ENCODE results near the gene DIPK1C. TPM values are rescaled to one million over a fixed set of nuclear protein-coding genes. Genes with fewer than 3 reads are reported as not detected.

DIPK1C gene
- total and polyA plus RNA-seq, 9 of the 15 experiments (the other 6 are each of a cell fraction or from before 2014, with no cell fraction given): 0.04 to 0.32 (median 0.15) TPM; not detected in 2

DNA sequence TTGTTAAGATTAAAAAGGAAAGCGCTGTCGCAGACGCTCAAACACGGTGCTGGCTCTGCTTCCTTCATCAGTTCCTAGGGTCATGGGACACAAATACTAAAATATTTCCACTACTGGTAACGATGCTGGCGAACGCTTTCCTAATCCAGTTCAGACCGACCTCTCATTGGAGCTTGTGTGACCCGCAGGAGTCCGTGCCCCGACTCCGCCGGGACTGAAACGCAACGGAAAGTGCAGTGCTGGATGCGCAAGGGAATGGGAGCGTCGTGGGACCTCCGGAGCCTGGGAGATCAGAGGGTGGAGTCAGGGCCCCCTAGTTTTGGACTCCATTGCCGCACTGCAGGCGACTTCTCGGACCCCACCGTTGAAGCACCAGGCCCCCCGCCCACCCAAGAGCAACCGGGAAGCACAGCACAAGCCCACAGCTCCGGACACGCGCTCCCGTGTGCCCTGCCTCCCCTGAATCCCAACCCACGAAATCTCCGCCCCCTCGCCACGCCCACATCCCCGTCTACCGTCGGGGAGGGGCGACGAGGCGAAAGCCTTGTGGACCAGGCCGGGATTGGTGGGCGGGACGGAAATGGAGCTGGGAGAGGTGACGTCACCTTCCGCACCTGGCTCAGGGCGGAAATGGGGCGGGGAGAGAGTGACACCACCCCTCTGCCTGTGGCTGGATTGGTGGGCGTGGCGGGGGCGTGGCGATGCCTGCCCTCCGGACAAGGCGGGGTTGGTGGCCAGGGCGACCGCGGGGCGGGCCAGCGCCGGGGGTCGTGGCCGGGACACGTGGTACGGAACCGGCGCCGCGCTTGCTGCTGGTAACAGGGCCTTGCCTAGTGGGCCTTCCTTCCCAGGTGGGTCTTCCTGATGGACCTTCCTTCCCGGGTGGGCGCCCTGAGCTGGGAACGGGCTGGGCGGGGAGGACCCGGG, 38.7 kb upstream of the DIPK1C start, which contains the start of gene CNDP2 (continued):
- TF ChIP-seq ETV1 (tag; conservative IDR thresholded peaks at IDR 0.05; ENCODE audit: low read depth) (peak; percentile 37; the same call in 1 of the 2 replicates), ZNF165 (CRISPR knock-in tag; IDR thresholded peaks at IDR 0.05; ENCODE audit: borderline replicate concordance) (no peak), BRD4 (IDR thresholded peaks at IDR 0.05) (no peak), HDAC1 (IDR thresholded peaks at IDR 0.05) (peak in 1 of 2 experiments; percentile 89; a peak in 1 of 4 replicates), SETDB1 (IDR thresholded peaks at IDR 0.05; ENCODE audit: low read length) (no peak)
- TF ChIP-seq, protein P1, sequence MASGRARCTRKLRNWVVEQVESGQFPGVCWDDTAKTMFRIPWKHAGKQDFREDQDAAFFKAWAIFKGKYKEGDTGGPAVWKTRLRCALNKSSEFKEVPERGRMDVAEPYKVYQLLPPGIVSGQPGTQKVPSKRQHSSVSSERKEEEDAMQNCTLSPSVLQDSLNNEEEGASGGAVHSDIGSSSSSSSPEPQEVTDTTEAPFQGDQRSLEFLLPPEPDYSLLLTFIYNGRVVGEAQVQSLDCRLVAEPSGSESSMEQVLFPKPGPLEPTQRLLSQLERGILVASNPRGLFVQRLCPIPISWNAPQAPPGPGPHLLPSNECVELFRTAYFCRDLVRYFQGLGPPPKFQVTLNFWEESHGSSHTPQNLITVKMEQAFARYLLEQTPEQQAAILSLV (tag; IDR thresholded peaks at IDR 0.05): no peak
- TF ChIP-seq, protein P2, sequence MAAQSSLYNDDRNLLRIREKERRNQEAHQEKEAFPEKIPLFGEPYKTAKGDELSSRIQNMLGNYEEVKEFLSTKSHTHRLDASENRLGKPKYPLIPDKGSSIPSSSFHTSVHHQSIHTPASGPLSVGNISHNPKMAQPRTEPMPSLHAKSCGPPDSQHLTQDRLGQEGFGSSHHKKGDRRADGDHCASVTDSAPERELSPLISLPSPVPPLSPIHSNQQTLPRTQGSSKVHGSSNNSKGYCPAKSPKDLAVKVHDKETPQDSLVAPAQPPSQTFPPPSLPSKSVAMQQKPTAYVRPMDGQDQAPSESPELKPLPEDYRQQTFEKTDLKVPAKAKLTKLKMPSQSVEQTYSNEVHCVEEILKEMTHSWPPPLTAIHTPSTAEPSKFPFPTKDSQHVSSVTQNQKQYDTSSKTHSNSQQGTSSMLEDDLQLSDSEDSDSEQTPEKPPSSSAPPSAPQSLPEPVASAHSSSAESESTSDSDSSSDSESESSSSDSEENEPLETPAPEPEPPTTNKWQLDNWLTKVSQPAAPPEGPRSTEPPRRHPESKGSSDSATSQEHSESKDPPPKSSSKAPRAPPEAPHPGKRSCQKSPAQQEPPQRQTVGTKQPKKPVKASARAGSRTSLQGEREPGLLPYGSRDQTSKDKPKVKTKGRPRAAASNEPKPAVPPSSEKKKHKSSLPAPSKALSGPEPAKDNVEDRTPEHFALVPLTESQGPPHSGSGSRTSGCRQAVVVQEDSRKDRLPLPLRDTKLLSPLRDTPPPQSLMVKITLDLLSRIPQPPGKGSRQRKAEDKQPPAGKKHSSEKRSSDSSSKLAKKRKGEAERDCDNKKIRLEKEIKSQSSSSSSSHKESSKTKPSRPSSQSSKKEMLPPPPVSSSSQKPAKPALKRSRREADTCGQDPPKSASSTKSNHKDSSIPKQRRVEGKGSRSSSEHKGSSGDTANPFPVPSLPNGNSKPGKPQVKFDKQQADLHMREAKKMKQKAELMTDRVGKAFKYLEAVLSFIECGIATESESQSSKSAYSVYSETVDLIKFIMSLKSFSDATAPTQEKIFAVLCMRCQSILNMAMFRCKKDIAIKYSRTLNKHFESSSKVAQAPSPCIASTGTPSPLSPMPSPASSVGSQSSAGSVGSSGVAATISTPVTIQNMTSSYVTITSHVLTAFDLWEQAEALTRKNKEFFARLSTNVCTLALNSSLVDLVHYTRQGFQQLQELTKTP (IDR thresholded peaks at IDR 0.05; ENCODE audit: low read depth in 1 of 2, partially characterized antibody in 2 of 2): no peak
- TF ChIP-seq, protein P3, sequence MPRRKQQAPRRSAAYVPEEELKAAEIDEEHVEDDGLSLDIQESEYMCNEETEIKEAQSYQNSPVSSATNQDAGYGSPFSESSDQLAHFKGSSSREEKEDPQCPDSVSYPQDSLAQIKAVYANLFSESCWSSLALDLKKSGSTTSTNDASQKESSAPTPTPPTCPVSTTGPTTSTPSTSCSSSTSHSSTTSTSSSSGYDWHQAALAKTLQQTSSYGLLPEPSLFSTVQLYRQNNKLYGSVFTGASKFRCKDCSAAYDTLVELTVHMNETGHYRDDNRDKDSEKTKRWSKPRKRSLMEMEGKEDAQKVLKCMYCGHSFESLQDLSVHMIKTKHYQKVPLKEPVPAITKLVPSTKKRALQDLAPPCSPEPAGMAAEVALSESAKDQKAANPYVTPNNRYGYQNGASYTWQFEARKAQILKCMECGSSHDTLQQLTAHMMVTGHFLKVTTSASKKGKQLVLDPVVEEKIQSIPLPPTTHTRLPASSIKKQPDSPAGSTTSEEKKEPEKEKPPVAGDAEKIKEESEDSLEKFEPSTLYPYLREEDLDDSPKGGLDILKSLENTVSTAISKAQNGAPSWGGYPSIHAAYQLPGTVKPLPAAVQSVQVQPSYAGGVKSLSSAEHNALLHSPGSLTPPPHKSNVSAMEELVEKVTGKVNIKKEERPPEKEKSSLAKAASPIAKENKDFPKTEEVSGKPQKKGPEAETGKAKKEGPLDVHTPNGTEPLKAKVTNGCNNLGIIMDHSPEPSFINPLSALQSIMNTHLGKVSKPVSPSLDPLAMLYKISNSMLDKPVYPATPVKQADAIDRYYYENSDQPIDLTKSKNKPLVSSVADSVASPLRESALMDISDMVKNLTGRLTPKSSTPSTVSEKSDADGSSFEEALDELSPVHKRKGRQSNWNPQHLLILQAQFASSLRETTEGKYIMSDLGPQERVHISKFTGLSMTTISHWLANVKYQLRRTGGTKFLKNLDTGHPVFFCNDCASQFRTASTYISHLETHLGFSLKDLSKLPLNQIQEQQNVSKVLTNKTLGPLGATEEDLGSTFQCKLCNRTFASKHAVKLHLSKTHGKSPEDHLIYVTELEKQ (CRISPR knock-in tag; IDR thresholded peaks at IDR 0.05): no peak
- TF ChIP-seq, protein P4, sequence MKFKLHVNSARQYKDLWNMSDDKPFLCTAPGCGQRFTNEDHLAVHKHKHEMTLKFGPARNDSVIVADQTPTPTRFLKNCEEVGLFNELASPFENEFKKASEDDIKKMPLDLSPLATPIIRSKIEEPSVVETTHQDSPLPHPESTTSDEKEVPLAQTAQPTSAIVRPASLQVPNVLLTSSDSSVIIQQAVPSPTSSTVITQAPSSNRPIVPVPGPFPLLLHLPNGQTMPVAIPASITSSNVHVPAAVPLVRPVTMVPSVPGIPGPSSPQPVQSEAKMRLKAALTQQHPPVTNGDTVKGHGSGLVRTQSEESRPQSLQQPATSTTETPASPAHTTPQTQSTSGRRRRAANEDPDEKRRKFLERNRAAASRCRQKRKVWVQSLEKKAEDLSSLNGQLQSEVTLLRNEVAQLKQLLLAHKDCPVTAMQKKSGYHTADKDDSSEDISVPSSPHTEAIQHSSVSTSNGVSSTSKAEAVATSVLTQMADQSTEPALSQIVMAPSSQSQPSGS (CRISPR knock-in tag; IDR thresholded peaks at IDR 0.05): peak; percentile 95
- TF ChIP-seq, protein P5, sequence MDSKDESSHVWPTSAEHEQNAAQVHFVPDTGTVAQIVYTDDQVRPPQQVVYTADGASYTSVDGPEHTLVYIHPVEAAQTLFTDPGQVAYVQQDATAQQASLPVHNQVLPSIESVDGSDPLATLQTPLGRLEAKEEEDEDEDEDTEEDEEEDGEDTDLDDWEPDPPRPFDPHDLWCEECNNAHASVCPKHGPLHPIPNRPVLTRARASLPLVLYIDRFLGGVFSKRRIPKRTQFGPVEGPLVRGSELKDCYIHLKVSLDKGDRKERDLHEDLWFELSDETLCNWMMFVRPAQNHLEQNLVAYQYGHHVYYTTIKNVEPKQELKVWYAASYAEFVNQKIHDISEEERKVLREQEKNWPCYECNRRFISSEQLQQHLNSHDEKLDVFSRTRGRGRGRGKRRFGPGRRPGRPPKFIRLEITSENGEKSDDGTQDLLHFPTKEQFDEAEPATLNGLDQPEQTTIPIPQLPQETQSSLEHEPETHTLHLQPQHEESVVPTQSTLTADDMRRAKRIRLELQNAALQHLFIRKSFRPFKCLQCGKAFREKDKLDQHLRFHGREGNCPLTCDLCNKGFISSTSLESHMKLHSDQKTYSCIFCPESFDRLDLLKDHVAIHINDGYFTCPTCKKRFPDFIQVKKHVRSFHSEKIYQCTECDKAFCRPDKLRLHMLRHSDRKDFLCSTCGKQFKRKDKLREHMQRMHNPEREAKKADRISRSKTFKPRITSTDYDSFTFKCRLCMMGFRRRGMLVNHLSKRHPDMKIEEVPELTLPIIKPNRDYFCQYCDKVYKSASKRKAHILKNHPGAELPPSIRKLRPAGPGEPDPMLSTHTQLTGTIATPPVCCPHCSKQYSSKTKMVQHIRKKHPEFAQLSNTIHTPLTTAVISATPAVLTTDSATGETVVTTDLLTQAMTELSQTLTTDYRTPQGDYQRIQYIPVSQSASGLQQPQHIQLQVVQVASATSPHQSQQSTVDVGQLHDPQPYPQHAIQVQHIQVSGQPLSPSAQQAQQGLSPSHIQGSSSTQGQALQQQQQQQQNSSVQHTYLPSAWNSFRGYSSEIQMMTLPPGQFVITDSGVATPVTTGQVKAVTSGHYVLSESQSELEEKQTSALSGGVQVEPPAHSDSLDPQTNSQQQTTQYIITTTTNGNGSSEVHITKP (IDR thresholded peaks at IDR 0.05; ENCODE audit: partially characterized antibody): no peak
